Liver (tissue), 3 donors: ENCODE results near the gene APBA2.

Experiments used
- ATF3 ChIP-seq: IDR thresholded peaks from 2 replicates; pipeline ENCODE4 v1.6.1; 2016; ENCODE audit warnings: antibody characterized with exemption
- CTCF ChIP-seq: fragments of 150-350 bp; IDR thresholded peaks from 2 replicates; pipeline ENCODE4 v1.5.1; 2017; ENCODE audit warnings: improper control_type of control experiment, low read depth, low read length; ENCODE audit not compliant: missing input control
- FOXA2 ChIP-seq: IDR thresholded peaks from 2 replicates; pipeline ENCODE4 v1.6.1; 2016; ENCODE audit warnings: antibody characterized with exemption
- GABPA ChIP-seq, 2 donors: IDR thresholded peaks in 1 of 2; conservative IDR thresholded peaks in 1 of 2; 2 replicates each; pipeline ENCODE4 v1.6.1; 2016; ENCODE audit warnings: antibody characterized with exemption in 2 of 2, mild to moderate bottlenecking in 1 of 2, moderate library complexity in 1 of 2
- HNF4A ChIP-seq, 2 donors: conservative IDR thresholded peaks; 2 replicates each; pipeline ENCODE4 v1.6.1; 2016; ENCODE audit warnings: antibody characterized with exemption in 2 of 2, mild to moderate bottlenecking in 2 of 2
- JUND ChIP-seq, 2 donors: IDR thresholded peaks; 2 replicates each; pipeline ENCODE4 v1.6.1; 2016; ENCODE audit warnings: antibody characterized with exemption in 2 of 2
- MAX ChIP-seq: IDR thresholded peaks from 2 replicates; pipeline ENCODE4 v1.6.1; 2016; ENCODE audit warnings: antibody characterized with exemption
- RAD21 ChIP-seq, 2 donors: IDR thresholded peaks; 2 replicates each; pipeline ENCODE4 v1.6.1; 2016; ENCODE audit warnings: antibody characterized with exemption in 2 of 2, mild to moderate bottlenecking in 2 of 2
- REST ChIP-seq: IDR thresholded peaks from 2 replicates; pipeline ENCODE4 v1.6.1; 2016; ENCODE audit warnings: antibody characterized with exemption, mild to moderate bottlenecking
- SP1 ChIP-seq: IDR thresholded peaks from 2 replicates; pipeline ENCODE4 v1.6.1; 2018; ENCODE audit warnings: antibody characterized with exemption, mild to moderate bottlenecking
- TAF1 ChIP-seq: conservative IDR thresholded peaks from 2 replicates; pipeline ENCODE4 v1.6.1; 2016; ENCODE audit warnings: antibody characterized with exemption, mild to moderate bottlenecking
- donor health status: healthy.
- donor health status: healthy.

DNA sequence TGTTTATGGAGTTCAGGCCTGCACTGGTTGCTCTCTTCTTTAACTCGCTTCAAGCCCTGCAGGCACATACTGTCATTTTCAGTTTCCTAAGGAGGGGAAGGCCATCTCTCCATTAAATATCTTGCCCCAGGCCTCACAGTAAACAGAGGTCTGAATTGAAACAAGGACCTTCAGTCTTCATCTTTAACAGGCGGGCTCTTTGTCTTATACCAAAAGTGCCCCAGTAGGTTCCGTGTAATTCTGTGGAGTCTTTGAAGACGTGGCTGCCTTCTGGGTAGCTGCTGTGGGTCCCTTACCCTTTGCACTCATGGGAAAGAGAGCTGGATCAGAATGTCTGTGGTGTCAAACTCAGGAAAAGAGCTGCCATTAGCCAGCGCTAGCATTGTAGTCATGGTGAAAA is 161.2 kb downstream of the APBA2 start:
- TF ChIP-seq CTCF (no peak), ATF3 (no peak), TAF1 (no peak), SP1 (no peak), REST (no peak), RAD21 (IDR thresholded peaks at IDR 0.05) (no peak), JUND (IDR thresholded peaks at IDR 0.05) (no peak), GABPA (IDR thresholded peaks at IDR 0.05 in 1 of 2, conservative IDR thresholded peaks at IDR 0.05 in 1 of 2) (no peak), HNF4A (conservative IDR thresholded peaks at IDR 0.05) (no peak), MAX (no peak), FOXA2 (no peak)
